GM19372 (cell line): ENCODE measurements around the gene FBLN7.
"Not testable (repeated sequence)": the region's sequence is repeated elsewhere in the genome, so short reads cannot be mapped to it uniquely, and the experiment has no call there.

Experiments used
- ATAC-seq: cut with Tn5 transposase; IDR thresholded peaks from one replicate; pipeline ENCODE4 v1.9.1; 2021; ENCODE audit warnings: mild to moderate bottlenecking, low read depth, moderate library complexity; ENCODE audit not compliant: unreplicated experiment

The FBLN7 gene

GRCh38 chr2:112175958-112176573 lies 37.9 kb downstream of the FBLN7 start:
- ATAC-seq = no peak

DNA sequence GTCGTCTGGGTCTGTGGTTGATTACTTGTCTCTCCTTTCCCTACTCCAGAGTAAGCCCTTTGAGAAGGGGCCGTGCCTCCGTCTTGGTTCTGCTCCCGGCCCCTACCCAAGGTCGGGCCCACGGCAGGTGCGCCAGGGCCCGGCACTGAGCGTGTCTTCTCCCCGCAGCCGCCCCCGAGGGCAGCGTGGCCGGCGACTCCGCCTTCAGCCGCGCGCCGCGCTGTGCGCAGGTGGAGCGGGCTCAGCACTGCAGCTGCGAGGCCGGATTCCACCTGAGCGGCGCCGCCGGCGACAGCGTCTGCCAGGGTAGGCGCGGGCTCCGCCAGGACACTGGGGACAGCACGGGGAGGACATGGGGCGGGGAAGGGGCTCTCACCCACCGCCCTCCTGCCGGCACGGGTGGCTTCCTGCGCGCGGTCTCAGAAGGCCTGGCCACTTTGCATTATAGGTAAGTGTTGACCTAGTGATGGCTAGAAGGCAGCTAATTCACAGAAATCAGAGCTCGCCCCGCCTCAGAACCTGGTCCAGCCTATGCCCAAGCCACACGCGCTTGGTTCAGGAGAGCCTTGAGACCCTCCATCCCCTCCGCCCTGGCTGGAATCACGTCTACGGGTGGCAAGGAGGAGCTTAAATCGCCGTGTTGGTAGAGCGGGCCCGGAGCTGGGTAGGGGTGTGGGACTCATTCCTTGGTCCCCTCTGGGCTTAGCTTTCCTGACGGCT lies 43.5 kb downstream of the FBLN7 start:
- ATAC-seq = no peak

DNA sequence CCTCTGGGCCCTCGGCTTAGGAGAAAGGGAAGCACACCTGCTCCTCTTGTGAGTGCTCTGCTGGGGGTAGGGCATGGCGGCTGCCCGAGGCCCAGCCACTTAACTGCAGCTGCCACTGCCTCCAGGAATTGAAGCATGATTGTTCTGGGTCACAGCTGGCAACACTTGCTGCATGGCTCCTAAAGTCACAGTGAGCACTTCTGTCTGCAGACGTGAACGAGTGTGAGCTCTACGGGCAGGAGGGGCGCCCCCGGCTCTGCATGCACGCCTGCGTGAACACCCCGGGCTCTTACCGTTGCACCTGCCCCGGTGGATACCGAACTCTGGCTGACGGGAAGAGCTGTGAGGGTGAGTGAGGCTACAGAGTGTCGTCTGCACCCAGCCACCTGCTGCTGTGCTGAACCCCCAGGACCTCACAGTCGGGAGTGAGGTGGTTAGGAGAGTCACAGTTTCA lies 44.4 kb downstream of the FBLN7 start:
- ATAC-seq = no peak

- no peak for ATAC-seq
Observed at GRCh38 chr2:112183327-112184025, 45.3 kb downstream of the FBLN7 start.

- no peak for ATAC-seq
Observed at GRCh38 chr2:112184121-112184520, 45.9 kb downstream of the FBLN7 start.

DNA sequence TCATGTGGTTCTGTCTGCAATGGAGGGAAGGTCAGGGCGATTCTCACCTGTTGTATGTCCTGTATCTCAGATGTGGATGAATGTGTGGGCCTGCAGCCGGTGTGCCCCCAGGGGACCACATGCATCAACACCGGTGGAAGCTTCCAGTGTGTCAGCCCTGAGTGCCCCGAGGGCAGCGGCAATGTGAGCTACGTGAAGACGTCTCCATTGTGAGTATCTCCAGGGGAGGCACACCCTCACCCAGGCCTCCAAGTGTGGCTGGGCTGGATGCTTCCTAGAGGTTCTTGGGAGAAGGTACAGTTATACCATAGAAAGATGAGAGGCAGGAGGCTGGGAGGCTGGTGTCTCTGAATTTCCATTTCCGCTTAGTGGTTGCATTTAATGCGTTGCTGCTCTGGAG lies 46.9 kb downstream of the FBLN7 start:
- ATAC-seq = no peak

DNA sequence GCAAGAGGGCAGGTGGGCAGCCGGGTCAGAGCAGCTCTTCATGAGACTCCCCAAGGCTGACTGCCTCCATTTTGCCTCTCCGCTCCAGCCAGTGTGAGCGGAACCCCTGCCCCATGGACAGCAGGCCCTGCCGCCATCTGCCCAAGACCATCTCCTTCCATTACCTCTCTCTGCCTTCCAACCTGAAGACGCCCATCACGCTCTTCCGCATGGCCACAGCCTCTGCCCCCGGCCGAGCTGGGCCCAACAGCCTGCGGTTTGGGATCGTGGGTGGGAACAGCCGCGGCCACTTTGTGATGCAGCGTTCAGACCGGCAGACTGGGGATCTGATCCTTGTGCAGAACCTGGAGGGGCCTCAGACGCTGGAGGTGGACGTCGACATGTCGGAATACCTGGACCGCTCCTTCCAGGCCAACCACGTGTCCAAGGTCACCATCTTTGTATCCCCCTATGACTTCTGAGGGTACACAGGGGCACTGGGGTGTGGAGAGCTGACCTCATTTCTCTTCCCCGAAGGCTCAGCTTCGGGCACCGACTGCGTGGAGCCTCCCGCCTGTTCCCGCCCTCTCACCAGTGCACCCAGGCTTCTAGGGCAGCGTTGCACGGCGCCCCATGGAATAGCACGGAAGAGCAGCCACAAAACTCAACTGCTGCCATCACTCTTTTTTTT lies 49.0 kb downstream of the FBLN7 start:
- no peak for ATAC-seq

GRCh38 chr2:112187805-112188596 lies 49.8 kb downstream of the FBLN7 start:
- ATAC-seq = no peak

DNA sequence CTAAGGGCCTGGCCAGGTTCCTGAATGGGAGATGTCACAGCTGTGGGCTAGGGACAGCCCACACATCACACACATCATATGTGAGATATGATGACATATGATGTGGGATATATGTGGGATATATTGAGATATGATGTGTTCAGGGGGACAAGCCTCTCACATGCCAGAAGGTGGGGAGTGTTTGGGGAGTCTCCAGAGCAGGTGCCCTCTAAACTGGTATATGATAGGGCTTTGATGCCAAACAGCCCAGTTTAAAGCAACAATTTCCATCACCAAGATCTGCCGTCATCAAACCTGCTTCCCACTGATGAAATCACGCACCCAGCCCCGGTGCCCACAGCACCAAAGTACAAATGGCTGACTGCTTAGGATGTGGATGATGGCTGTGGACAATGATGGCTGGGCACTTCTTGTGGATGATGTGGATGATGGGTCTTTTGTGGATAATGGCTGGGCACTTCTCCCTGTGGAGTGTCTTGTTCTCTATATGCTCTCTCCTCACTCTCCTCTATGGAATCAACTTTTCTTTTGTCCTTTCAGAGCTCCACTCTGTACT lies 50.9 kb downstream of the FBLN7 start:
- ATAC-seq = no peak

GRCh38 chr2:112194028-112194427 lies 55.8 kb downstream of the FBLN7 start:
- no peak for ATAC-seq

- no peak for ATAC-seq
Observed at GRCh38 chr2:112194482-112194881, 56.3 kb downstream of the FBLN7 start.

GRCh38 chr2:112195167-112195766 lies 57.1 kb downstream of the FBLN7 start:
- no peak for ATAC-seq

- ATAC-seq = no peak
Observed at GRCh38 chr2:112195950-112196349, 57.8 kb downstream of the FBLN7 start.

GRCh38 chr2:112197868-112198267 lies 59.7 kb downstream of the FBLN7 start:
- ATAC-seq = no peak

- ATAC-seq = no peak
Observed at GRCh38 chr2:112198780-112199179, 60.6 kb downstream of the FBLN7 start.

DNA sequence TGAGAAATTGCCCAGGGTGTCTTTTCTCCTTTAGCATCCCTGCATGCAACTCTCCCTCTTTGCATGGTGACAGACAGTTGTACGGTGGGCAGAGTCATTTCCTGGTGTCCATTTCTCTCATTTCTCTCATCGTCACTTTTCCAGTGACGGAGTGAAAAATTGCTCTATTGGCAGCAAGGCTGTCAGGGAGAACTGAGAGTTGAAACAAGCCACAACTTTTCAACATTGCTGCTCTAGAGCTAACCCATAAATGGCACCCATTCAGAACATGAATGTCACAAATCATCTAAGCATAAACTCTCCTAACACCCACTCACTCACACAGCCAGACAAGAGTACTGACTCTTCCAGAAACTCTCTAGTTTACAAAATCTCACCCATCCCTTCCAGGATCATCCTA lies 61.0 kb downstream of the FBLN7 start:
- ATAC-seq = no peak

DNA sequence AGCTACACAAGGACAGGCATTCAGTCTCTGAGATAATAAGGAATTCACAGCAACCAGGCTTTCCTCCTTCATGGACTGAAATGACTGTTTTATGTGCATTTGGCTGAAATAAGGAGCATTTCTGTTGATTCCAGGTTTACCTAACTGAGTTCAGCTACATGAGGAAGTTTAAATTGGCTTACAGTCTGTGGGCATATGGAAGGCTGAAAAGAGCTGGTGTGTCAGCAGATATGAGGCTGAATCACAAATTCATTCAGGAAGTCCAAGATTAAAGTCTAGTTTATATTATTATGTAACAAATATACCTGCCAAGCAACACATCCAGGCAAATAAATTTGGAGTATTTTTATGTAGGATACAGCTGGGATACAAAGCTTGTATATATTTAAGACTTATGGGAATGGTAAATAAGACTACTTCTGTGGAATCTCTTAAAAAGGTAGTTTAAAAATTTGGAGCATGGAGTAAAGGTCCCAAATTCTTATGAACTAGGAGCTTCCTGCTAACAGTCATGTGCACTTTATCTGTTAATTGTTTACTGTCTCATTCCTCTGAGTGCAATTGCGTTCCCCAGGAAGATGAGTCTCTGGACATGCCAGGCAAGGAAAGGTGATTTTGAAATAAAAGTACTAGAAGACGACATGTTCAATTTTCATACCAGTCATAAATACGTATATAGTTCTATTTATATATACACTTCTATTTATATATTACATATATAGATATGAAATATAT lies 63.7 kb downstream of the FBLN7 start:
- ATAC-seq = no peak

- no peak for ATAC-seq
Observed at GRCh38 chr2:112204411-112204810, 66.2 kb downstream of the FBLN7 start.

DNA sequence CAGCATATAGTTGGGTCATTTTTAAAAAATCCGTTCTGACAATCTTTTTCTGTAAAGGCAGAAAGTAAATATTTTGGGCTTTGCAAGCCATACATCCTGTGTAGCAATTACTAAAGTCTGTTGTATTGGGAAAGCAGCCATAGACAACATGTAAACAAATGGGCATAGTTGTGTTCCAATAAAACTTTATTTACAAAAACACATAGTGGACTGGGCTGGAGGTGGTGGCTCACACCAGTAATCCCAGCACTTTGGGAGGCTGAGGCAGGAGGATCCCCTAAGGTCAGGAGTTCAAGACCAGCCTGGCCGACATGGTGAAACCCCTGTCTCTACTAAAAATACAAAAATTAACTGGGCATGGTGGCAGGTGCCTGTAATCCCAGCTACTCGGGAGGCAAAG lies 69.7 kb downstream of the FBLN7 start:
- not testable (repeated sequence) for ATAC-seq
